Thyroid gland (tissue), 4 donors: Measurements from ENCODE around the gene PDSS1.

Experiments
- POLR2A ChIP-seq, 2 donors: fragments of 450-650 bp; IDR thresholded peaks; one replicate each; pipeline ENCODE4 v1.6.1; 2017; ENCODE audit warnings: antibody characterized with exemption in 2 of 2, mild to moderate bottlenecking in 2 of 2, moderate library complexity in 1 of 2
- TF ChIP-seq, protein P1 (sequence below), 6 experiments: fragments of 200-600 bp in 3 of 6; fragments of 450-650 bp in 3 of 6; sonication (generic) in 3 of 6; IDR thresholded peaks; one replicate each; pipeline ENCODE4 v1.5.1; 2016 to 2019; ENCODE audit warnings: antibody characterized with exemption in 6 of 6, mild to moderate bottlenecking in 2 of 6, inconsistent platforms in 1 of 6, moderate library complexity in 1 of 6

DNA sequence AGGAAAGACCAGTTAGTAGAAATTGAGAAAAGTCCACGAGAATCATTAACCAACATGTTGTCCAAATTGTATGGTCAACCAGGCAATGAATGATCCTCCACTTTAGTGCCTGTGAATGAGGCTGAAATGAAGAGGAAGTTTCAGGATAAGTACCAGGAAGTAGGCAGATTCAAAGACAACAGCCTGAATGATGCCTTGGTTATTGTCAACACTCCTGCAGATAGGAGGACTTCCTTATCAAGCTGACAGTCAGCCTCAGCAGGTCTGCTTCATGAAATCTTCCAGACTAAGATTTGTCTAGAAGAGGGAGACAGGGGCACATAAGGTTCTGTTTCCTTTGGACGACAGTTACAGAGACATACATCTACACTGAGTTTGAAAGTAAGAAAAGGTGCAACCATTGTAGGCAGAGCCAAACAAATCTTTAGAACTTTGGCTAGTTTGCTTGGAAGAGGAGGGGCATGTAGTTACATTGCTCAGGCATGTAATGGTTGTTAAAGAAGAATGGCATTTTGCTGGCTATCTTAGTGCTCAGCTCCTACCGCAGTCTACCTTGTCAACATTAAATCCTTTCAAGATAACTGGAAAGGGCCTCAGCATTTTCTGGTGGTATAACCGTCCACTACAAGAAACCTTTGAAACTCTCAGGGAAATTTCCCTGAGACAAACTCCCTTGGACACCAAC lies 81.8 kb downstream of the PDSS1 start:
- TF ChIP-seq, protein P1, sequence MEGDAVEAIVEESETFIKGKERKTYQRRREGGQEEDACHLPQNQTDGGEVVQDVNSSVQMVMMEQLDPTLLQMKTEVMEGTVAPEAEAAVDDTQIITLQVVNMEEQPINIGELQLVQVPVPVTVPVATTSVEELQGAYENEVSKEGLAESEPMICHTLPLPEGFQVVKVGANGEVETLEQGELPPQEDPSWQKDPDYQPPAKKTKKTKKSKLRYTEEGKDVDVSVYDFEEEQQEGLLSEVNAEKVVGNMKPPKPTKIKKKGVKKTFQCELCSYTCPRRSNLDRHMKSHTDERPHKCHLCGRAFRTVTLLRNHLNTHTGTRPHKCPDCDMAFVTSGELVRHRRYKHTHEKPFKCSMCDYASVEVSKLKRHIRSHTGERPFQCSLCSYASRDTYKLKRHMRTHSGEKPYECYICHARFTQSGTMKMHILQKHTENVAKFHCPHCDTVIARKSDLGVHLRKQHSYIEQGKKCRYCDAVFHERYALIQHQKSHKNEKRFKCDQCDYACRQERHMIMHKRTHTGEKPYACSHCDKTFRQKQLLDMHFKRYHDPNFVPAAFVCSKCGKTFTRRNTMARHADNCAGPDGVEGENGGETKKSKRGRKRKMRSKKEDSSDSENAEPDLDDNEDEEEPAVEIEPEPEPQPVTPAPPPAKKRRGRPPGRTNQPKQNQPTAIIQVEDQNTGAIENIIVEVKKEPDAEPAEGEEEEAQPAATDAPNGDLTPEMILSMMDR (IDR thresholded peaks at IDR 0.05): no peak
- no peak for TF ChIP-seq POLR2A (IDR thresholded peaks at IDR 0.05)
